NOMO-1 (cell line): ENCODE data around the gene MIPEP.

Source experiments
- DNase-seq, 2 experiments: peaks; one replicate each; lab custom pipeline; 2025; ENCODE audit not compliant: unreplicated experiment in 2 of 2; lab: John Stamatoyannopoulos, UW

Gene MIPEP

GRCh38 chr13:23688336-23688735 lies 200.9 kb downstream of the MIPEP start:
- no peak for DNase-seq

GRCh38 chr13:23687614-23688013 lies 201.6 kb downstream of the MIPEP start:
- no peak for DNase-seq

- DNase-seq, result no peak
Measured at GRCh38 chr13:23686948-23687347, 202.3 kb downstream of the MIPEP start.

GRCh38 chr13:23685416-23685815 lies 203.8 kb downstream of the MIPEP start:
- DNase-seq, result no peak

- no peak for DNase-seq
Measured at GRCh38 chr13:23684647-23685046, 204.6 kb downstream of the MIPEP start.

- no peak for DNase-seq
Measured at GRCh38 chr13:23683084-23683483, 206.1 kb downstream of the MIPEP start.

- no peak for DNase-seq
Measured at GRCh38 chr13:23680845-23681669, 208.1 kb downstream of the MIPEP start.
